Measurements from ENCODE around the gene PDK2.

DNA sequence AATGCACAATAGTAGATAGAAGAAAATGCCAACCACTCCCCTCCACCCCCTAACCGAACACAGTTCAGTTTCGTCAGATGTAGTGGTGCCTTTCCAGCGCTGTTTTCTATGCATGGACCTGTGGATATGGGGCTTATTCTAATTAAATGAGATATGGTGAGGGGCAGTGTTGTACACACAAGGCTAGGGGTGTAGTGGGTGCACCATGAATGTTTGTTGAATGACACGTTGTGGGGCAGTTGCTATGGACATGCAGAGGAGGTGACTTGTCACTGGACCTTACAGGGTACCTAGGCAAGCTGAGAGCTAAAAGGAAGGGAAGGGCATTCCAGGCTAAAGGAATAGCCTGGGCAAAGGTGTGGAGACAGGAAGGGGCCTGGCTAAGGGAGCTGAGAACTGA lies 3.4 kb downstream of the PDK2 start:
- no peak for TF ChIP-seq POLR2A (IDR thresholded peaks at IDR 0.05)
- TF ChIP-seq, protein P1, sequence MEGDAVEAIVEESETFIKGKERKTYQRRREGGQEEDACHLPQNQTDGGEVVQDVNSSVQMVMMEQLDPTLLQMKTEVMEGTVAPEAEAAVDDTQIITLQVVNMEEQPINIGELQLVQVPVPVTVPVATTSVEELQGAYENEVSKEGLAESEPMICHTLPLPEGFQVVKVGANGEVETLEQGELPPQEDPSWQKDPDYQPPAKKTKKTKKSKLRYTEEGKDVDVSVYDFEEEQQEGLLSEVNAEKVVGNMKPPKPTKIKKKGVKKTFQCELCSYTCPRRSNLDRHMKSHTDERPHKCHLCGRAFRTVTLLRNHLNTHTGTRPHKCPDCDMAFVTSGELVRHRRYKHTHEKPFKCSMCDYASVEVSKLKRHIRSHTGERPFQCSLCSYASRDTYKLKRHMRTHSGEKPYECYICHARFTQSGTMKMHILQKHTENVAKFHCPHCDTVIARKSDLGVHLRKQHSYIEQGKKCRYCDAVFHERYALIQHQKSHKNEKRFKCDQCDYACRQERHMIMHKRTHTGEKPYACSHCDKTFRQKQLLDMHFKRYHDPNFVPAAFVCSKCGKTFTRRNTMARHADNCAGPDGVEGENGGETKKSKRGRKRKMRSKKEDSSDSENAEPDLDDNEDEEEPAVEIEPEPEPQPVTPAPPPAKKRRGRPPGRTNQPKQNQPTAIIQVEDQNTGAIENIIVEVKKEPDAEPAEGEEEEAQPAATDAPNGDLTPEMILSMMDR (IDR thresholded peaks at IDR 0.05 in 4 of 5, conservative IDR thresholded peaks at IDR 0.05 in 1 of 5) = no peak
